ENCODE data around the gene HSD17B13.

- no peak for TF ChIP-seq CTCF (IDR thresholded peaks at IDR 0.05)
- no peak for TF ChIP-seq POLR2A (IDR thresholded peaks at IDR 0.05)
- no peak for TF ChIP-seq EP300 (IDR thresholded peaks at IDR 0.05)
- no peak for TF ChIP-seq POLR2AphosphoS5 (IDR thresholded peaks at IDR 0.05)
Observed at GRCh38 chr4:87333267-87333666, 10.6 kb upstream of the HSD17B13 start.
